ENCODE measurements around the gene BPIFB6. TPM values are rescaled to one million over a fixed set of nuclear protein-coding genes. Genes with fewer than 3 reads are reported as not detected.

Gene BPIFB6, protein sequence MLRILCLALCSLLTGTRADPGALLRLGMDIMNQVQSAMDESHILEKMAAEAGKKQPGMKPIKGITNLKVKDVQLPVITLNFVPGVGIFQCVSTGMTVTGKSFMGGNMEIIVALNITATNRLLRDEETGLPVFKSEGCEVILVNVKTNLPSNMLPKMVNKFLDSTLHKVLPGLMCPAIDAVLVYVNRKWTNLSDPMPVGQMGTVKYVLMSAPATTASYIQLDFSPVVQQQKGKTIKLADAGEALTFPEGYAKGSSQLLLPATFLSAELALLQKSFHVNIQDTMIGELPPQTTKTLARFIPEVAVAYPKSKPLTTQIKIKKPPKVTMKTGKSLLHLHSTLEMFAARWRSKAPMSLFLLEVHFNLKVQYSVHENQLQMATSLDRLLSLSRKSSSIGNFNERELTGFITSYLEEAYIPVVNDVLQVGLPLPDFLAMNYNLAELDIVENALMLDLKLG
- polyA plus RNA-seq (2012; ENCODE audit: insufficient read depth, insufficient read length), result not detected

DNA sequence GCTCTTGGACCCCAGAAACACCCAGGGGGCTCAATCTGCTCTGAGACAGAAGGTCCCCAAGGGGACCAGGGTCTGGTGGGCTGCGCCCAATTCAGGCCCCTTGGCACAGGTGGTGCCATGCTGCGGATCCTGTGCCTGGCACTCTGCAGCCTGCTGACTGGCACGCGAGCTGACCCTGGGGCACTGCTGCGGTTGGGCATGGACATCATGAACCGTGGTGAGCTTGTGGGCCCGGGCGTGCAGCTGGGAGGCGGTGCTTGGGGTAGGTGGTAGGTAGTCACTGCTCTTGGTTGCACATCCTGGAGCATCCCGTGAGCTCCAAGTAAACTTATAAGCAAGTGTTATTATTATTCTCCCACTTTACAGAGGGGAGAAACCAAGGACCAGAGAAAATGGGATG is at the start of gene BPIFB6:
Gene BPIFB6 (plus strand): TSS at position 118 of the 400 bp plus-strand sequence. CDS start 0 bp downstream, at position 118.
- DNase-seq (ENCODE audit: low read depth, low spot score), result no peak
- H3K4me3 ChIP-seq (ENCODE audit: low read length), result no peak within 1 kb of the TSS

- H3K4me3 ChIP-seq (ENCODE audit: low read length), result no peak overlapping the region
- no peak for DNase-seq (ENCODE audit: low read depth, low spot score)
Observed at GRCh38 chr20:32982617-32983458, 48.6 kb upstream of the BPIFB6 start.

- no peak for DNase-seq (ENCODE audit: low read depth, low spot score)
- H3K4me3 ChIP-seq (ENCODE audit: low read length), result no peak overlapping the region
Observed at GRCh38 chr20:32983459-32984112, 47.9 kb upstream of the BPIFB6 start.

GRCh38 chr20:32984196-32984595 is 47.3 kb upstream of the BPIFB6 start:
- H3K4me3 ChIP-seq (ENCODE audit: low read length), result no peak overlapping the region
- no peak for DNase-seq (ENCODE audit: low read depth, low spot score)

- no peak overlapping the region for H3K4me3 ChIP-seq (ENCODE audit: low read length)
- no peak for DNase-seq (ENCODE audit: low read depth, low spot score)
Observed at GRCh38 chr20:32984631-32985354, 46.7 kb upstream of the BPIFB6 start.

DNA sequence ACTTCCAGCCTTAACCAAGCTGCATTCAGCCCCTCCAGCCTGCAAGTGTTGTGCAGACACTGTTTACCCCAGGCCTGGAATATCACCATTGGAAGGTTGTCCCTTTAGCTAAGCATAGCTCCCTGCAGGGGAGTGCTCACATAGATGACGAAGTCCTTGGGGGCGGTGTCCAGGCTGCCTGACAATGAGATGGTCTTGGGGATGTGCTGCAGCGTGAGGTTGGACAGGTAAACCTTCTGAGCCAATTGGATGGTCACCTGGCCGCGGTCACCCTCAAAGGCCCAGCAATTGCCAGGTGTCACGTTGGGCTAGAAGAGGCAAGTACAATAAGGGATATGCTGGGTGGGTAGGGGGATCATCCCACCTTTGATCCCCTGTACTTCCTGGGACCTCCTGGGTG is 45.9 kb upstream of the BPIFB6 start:
- H3K4me3 ChIP-seq (ENCODE audit: low read length), result no peak overlapping the region
- no peak for DNase-seq (ENCODE audit: low read depth, low spot score)

DNA sequence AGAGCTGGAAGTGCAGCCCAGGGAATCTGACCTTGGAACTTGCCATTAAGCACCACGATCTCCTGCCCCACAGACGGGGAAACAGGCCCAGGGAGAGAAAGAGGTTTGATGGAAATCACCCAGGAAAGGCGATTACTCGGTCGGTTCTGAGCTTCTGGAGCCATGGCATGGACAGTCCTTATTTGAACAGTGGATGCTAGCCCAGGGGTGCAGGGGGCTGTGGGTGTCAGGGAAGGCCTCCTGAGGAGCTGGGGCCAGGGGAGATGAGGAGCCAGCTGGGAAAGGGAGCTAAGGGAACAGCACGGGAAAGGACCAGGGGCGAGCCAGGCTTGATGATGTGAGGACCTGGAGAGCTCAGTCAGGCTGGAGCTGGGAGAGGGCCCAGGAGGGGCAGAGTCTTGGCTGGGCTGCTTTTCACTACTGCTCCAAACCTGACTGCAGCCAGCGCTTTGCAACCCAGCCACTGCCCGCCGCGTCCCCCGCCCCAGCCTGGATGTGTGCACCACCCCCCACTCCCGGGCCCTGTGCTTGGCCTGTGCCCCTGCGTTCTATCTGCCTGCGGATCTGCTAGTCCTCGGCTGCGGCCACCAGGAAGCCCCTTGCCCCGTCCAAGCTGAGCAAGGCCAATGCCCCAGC is 45.0 kb upstream of the BPIFB6 start:
- H3K4me3 ChIP-seq (ENCODE audit: low read length), result no peak overlapping the region
- DNase-seq (ENCODE audit: low read depth, low spot score), result no peak

- H3K4me3 ChIP-seq (ENCODE audit: low read length), result no peak overlapping the region
- DNase-seq (ENCODE audit: low read depth, low spot score), result no peak
Observed at GRCh38 chr20:32987044-32987825, 44.2 kb upstream of the BPIFB6 start.

DNA sequence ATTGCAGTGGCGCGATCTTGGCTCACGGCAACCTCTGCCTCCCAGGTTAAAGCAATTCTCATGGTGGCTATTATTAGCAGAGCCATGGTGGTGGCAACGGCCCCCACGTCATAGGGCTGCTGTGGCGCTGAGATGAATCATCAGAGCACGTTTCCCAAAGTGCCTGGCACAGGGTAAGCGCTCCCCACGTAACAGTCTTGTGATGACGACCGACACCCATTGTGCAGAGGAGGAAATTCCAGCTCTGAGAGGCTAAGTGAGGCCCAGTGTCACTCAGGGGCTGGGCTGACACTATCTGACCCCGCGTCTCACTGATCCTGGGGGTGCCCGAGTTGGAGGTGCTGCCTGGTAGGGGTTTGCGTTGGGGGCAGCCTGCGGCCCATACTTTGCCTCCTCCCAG is 43.4 kb upstream of the BPIFB6 start:
- H3K4me3 ChIP-seq (ENCODE audit: low read length), result no peak overlapping the region
- DNase-seq (ENCODE audit: low read depth, low spot score), result no peak

- no peak for DNase-seq (ENCODE audit: low read depth, low spot score)
- no peak overlapping the region for H3K4me3 ChIP-seq (ENCODE audit: low read length)
Observed at GRCh38 chr20:32989507-32990283, 41.8 kb upstream of the BPIFB6 start.

DNA sequence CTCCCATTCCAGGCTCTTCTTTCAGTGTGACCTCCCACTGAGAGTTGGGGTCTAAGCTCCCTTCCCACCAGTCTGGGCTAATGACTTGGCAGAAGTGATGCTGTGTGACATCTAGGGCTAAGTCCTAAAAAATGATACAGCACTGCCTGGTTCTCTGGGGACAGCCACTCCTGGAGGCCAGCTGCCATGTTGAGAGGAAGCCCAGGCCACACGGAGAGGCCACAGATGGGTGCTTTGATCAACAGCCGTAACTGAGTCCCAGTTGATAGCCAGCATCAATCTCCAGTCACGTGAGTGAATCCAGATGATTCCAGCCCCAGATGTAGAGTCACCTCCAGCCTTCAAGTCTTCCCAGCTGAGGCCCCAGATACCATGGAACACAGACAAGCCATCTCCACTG is 41.0 kb upstream of the BPIFB6 start:
- DNase-seq (ENCODE audit: low read depth, low spot score), result no peak
- no peak overlapping the region for H3K4me3 ChIP-seq (ENCODE audit: low read length)

GRCh38 chr20:32991383-32991782 is 40.1 kb upstream of the BPIFB6 start:
- DNase-seq (ENCODE audit: low read depth, low spot score), result peak; percentile 79
- H3K4me3 ChIP-seq (ENCODE audit: low read length), result no peak overlapping the region

DNA sequence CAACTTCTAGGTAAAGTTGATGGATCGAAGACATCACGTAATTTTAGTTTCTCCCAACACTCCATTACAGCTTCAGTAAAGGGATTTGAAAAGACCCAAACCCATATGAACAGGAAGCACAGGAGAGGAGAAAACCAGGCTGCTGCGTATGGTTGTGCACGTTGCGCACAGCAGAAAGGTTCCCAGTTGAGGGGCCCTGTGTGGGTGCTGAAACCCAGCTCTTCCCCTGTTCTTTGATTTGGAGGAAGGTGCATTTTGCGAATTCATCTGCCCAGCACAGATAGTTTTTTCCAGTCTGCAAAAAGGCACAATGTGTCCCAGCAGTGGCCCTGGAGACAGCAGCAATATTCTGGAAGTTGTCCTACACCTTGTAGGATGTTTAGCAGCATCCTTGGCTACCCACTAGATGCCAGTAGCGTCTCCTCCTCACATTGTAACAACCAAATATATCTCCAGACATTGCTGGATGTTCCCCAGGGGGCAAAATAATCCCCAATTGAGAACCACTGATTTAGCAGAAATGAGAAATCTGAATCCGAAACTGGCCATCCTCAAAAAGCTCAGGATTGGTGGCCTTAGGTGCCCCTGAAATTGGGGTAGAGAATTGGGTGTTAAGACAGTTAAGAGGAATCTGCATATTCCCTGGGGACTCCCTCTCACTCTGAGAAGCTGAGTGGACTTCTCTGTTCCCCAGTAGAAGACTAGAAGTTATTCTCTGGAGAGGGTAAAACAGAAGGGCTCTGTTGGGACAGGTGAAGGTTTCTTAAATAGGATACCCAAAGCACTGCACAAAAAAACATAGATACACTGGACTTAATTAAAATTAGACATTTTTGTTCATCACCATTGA is 39.4 kb upstream of the BPIFB6 start:
- DNase-seq (ENCODE audit: low read depth, low spot score), result no peak
- no peak overlapping the region for H3K4me3 ChIP-seq (ENCODE audit: low read length)

DNA sequence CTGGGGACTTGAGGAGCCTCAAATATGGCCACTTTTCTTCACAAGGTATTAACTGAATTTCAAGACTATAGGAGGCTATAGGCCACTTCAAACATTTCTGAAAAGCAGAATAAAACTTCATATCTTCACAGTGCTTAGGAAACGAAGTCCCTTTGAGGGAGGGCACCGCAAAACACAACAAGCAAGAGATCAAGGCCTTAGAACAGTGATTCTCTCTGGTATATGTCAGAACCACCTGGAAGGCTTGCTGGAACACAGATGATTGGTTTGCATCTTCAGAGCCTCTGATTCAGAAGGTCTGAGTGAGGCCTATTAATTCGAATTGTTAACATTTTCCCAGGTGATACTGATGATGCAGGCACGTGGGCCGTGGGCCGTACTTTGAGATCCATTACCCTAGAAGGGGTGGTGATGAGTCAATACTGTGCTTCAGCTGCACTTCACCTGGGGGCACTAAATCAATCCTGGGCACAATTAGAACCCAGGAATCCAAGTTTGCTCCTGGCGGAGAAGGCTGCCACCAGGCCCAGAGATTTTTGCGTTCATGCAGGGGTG is 37.9 kb upstream of the BPIFB6 start:
- no peak for DNase-seq (ENCODE audit: low read depth, low spot score)

DNA sequence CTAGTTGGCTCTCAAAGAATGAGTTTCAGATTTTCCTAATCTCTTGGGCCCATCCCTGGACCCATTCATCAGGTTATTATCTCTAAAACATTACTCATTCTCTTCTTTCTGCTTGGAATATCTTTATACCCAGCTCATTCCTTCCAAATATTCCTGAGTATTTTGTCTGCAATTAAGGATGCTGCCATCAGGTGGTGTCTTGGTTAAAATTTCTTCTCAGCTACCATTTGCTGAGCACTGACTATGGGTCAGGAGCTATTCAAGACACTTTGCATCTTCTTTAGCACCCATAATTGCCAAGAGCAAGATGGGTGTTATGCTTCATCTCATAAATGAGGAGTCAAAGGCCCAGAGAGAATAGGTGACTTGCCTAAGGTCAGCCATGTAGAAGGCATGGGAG is 35.6 kb upstream of the BPIFB6 start:
- H3K4me3 ChIP-seq (ENCODE audit: low read length), result no peak overlapping the region

More for the DNA sequence above, 37.9 kb upstream of the BPIFB6 start:
- no peak overlapping the region for H3K4me3 ChIP-seq (ENCODE audit: low read length)

DNA sequence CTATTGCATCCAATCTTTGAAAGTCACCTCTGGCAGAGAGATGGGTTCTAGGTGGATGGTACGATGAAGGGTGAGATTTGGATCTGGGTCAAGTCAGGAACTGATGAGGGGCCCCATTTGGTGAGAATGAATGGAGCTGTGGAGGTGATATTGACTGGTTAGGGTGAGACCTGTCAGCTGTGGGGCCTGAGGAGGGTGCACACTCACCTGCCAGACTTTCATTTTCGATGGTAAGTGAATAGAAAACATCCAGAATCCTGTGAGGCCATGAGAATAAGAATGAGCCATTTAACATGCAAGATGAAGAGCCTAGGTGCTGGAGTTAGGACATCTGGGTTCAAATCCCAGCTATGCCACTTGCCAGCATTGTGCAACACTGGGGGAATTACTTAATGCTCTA is 34.0 kb upstream of the BPIFB6 start:
- no peak for DNase-seq (ENCODE audit: low read depth, low spot score)

More for the DNA sequence above, 35.6 kb upstream of the BPIFB6 start:
- no peak for DNase-seq (ENCODE audit: low read depth, low spot score)

More for the DNA sequence above, 34.0 kb upstream of the BPIFB6 start:
- no peak overlapping the region for H3K4me3 ChIP-seq (ENCODE audit: low read length)
